Sigmoid colon (tissue), 7 donors: ENCODE data around the gene CCNK. TPM values are rescaled to one million over a fixed set of nuclear protein-coding genes. Genes with fewer than 3 reads are reported as not detected.

ENCODE experiments used
- DNase-seq: peaks from one replicate; pipeline ENCODE4 v3.0.0-alpha.2; 2019
- H3K27ac ChIP-seq, 4 donors: fragments of 200-600 bp; sonication (generic); one replicate each; pipeline ENCODE4 v1.5.1; 2016 to 2019; ENCODE audit warnings: mild to moderate bottlenecking in 1 of 4
- H3K27me3 ChIP-seq, 3 donors: fragments of 200-600 bp; sonication (generic); one replicate each; pipeline ENCODE4 v1.5.1; 2019; ENCODE audit warnings: mild to moderate bottlenecking in 1 of 3
- H3K36me3 ChIP-seq, 4 donors: fragments of 200-600 bp; sonication (generic); one replicate each; pipeline ENCODE4 v1.5.1; 2016 to 2019
- H3K4me1 ChIP-seq, 4 donors: fragments of 200-600 bp; sonication (generic); one replicate each; pipeline ENCODE4 v1.5.1; 2017 to 2019
- H3K4me3 ChIP-seq, 4 donors: fragments of 200-600 bp; sonication (generic); one replicate each; pipeline ENCODE4 v1.5.1; 2017 to 2019; ENCODE audit warnings: mild to moderate bottlenecking in 2 of 4, moderate library complexity in 1 of 4
- H3K9me3 ChIP-seq, 4 donors: fragments of 200-600 bp in 3 of 4; sonication (generic) in 3 of 4; one replicate each; pipeline versions ENCODE4 v1.5.1 to v1.6.1; 2013 to 2019
- EP300 ChIP-seq, 4 donors: sonication (generic); formaldehyde crosslinking; IDR thresholded peaks; one replicate each; pipeline ENCODE4 v1.6.1; 2017; ENCODE audit warnings: antibody characterized with exemption in 4 of 4
- POLR2A ChIP-seq, 2 donors: fragments of 450-650 bp; IDR thresholded peaks; one replicate each; pipeline ENCODE4 v1.6.1; 2016; ENCODE audit warnings: antibody characterized with exemption in 2 of 2, mild to moderate bottlenecking in 2 of 2, moderate library complexity in 2 of 2
- POLR2AphosphoS5 ChIP-seq, 4 donors: sonication (generic); formaldehyde crosslinking; IDR thresholded peaks; one replicate each; pipeline ENCODE4 v1.6.1; 2017; ENCODE audit warnings: antibody characterized with exemption in 4 of 4
- WGBS, 2 donors: extraction: QIAGEN DNeasy Blood & Tissue Kit; methylation state at CpG; one replicate each; pipeline ENCODE4 v1.1.7; 2013; 5-methylcytosine and 5-hydroxymethylcytosine counted together
- intact Hi-C: fragments of 100-400 bp; cut with DNase I; formaldehyde crosslinking; loops from one replicate; pipeline ENCODE4 v1.15.1; 2023
- polyA plus RNA-seq, 3 donors: library from polyadenylated mRNA; stranded (reverse); fragments of 200-250 nt; gene quantifications; one replicate each; pipeline ENCODE4 v1.2.3, GENCODE V29; 2013
- total RNA-seq, 4 donors: library from RNA; depleted of rRNA; stranded (reverse); fragments of >200 nt; gene quantifications; one replicate each; pipeline ENCODE4 v1.1.0, GENCODE V29; 2016
- TF ChIP-seq, protein P1 (sequence below), 4 experiments: fragments of 450-650 bp in 3 of 4; fragments of 200-600 bp in 1 of 4; IDR thresholded peaks; one replicate each; pipeline ENCODE4 v1.5.1; 2016 to 2019; ENCODE audit warnings: antibody characterized with exemption in 4 of 4, mild to moderate bottlenecking in 3 of 4, moderate library complexity in 2 of 4
- donor health status: healthy with polysubstance abuse.
- donor health status: Bipolar disorder and iron deficiency.
- donor health status: healthy.

CCNK gene
- total and polyA plus RNA-seq, 7 donors = 13.2 to 25.9 (median 18.1) TPM

DNA sequence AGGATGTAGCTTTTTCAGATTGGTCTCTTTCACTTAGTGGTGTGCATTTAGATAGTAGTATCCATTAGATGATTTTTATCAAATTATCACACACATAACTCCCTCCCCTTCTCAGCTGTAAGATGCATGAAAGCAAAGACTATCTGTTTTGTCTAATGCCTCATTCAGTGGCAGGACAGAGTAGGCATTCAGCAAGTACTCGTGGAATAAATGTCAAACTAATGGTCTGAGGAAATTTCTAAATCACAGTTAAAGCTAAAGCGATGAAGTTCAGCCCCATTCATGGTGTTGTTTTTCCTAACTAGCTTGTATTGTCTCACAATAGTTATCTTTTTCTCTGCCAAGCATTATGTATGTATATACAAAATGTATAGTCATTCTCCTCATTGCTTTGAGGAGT is 16.1 kb downstream of the CCNK start:
- DNase-seq = no peak
- Histone ChIP-seq H3K36me3 (peaks cover 3 to 91% (median 42%) of the 10 kb centered on the region in 4 donors), H3K27me3 (no peaks in the 10 kb centered on the region), H3K27ac (no peak overlapping the region), H3K9me3 (no peaks in the 10 kb centered on the region), H3K4me3 (no peak overlapping the region), H3K4me1 (no peaks in the 10 kb centered on the region)
- intact Hi-C loops = no loop called here
- 94 to 96% methylated on average over 2 of the region's 2 CpGs for WGBS, 2 donors
- TF ChIP-seq EP300 (IDR thresholded peaks at IDR 0.05) (no peak), POLR2A (IDR thresholded peaks at IDR 0.05) (no peak), POLR2AphosphoS5 (IDR thresholded peaks at IDR 0.05) (no peak)
- TF ChIP-seq, protein P1, sequence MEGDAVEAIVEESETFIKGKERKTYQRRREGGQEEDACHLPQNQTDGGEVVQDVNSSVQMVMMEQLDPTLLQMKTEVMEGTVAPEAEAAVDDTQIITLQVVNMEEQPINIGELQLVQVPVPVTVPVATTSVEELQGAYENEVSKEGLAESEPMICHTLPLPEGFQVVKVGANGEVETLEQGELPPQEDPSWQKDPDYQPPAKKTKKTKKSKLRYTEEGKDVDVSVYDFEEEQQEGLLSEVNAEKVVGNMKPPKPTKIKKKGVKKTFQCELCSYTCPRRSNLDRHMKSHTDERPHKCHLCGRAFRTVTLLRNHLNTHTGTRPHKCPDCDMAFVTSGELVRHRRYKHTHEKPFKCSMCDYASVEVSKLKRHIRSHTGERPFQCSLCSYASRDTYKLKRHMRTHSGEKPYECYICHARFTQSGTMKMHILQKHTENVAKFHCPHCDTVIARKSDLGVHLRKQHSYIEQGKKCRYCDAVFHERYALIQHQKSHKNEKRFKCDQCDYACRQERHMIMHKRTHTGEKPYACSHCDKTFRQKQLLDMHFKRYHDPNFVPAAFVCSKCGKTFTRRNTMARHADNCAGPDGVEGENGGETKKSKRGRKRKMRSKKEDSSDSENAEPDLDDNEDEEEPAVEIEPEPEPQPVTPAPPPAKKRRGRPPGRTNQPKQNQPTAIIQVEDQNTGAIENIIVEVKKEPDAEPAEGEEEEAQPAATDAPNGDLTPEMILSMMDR (IDR thresholded peaks at IDR 0.05) = no peak

DNA sequence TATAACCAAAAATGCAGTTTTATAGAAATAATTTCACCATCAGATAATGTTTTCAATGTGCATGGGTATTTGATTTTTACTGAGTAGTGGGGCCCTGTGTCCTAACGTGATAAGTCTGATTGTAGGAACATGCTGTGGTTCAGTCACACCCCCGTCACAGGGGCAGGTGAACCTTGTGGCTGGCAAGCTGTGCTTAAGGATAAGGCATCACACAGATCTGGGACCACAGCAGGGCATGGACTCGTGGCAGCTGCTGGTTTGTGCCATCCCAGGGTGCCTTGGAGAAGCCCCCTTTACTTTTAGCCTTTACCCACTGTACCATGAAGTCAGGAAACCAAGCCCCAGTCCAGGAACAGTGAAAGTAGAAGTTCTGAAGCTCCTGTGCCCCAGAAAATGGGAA is 16.7 kb downstream of the CCNK start:
- WGBS, 2 donors = 93 to 95% methylated on average over 3 of the region's 3 CpGs
- intact Hi-C loops = no loop called here
- H3K9me3 ChIP-seq = no peaks in the 10 kb centered on the region
- TF ChIP-seq, protein P1 (IDR thresholded peaks at IDR 0.05) = no peak
- TF ChIP-seq POLR2A (IDR thresholded peaks at IDR 0.05) (no peak), EP300 (IDR thresholded peaks at IDR 0.05) (no peak), POLR2AphosphoS5 (IDR thresholded peaks at IDR 0.05) (no peak)
- H3K27me3 ChIP-seq = no peaks in the 10 kb centered on the region
- H3K36me3 ChIP-seq = peaks cover 9 to 91% (median 47%) of the 10 kb centered on the region in 4 donors
- no peak overlapping the region for H3K27ac ChIP-seq
- no peak overlapping the region for H3K4me3 ChIP-seq
- no peak for DNase-seq
- no peaks in the 10 kb centered on the region for H3K4me1 ChIP-seq

- 90 to 93% methylated on average over 14 of the region's 14 CpGs for WGBS, 2 donors
- Histone ChIP-seq H3K4me3 (no peak overlapping the region), H3K27ac (no peak overlapping the region), H3K36me3 (peaks cover 26 to 91% (median 64%) of the 10 kb centered on the region in 4 donors), H3K4me1 (no peaks in the 10 kb centered on the region), H3K9me3 (no peaks in the 10 kb centered on the region), H3K27me3 (no peaks in the 10 kb centered on the region)
- intact Hi-C loops = no loop called here
- TF ChIP-seq POLR2AphosphoS5 (IDR thresholded peaks at IDR 0.05) = no peak
- no peak for TF ChIP-seq POLR2A (IDR thresholded peaks at IDR 0.05)
- no peak for TF ChIP-seq EP300 (IDR thresholded peaks at IDR 0.05)
- TF ChIP-seq, protein P1 (IDR thresholded peaks at IDR 0.05) = no peak
- DNase-seq = no peak
Observed at GRCh38 chr14:99502989-99503421, 21.8 kb downstream of the CCNK start.

DNA sequence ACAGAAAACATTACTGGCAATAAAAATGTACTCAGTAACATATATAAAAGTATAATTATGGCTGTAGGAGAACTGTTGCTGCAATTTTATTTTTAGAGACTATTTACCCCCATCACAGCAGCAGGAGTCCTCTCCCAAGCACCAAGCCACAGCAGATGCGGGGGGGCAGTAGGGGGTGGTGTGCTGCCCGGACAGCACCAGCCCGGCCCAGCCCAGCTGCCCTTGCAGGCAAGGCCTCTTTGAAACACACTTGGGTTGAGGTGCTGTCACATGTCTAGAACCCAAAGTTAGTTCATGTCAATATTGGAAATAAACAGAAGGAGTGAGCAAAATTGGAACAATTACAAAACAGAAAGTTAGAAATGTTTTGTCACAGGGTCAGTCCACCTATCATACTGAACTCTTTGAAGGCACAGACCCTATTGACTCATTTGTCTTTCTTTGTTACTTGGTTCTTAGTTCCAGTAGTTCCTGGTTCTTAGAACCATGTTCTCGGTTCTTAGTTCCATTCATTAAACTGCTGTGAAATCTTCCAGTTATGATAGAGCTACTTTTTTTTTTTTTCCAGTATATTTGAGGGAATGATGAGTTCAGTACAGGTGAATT is 22.7 kb downstream of the CCNK start:
- Histone ChIP-seq H3K9me3 (no peaks in the 10 kb centered on the region), H3K36me3 (peaks cover 33 to 91% (median 69%) of the 10 kb centered on the region in 4 donors), H3K4me3 (no peak overlapping the region), H3K27me3 (no peaks in the 10 kb centered on the region), H3K4me1 (no peaks in the 10 kb centered on the region), H3K27ac (no peak overlapping the region)
- TF ChIP-seq POLR2AphosphoS5 (IDR thresholded peaks at IDR 0.05) (no peak), EP300 (IDR thresholded peaks at IDR 0.05) (no peak), POLR2A (IDR thresholded peaks at IDR 0.05) (no peak)
- TF ChIP-seq, protein P1 (IDR thresholded peaks at IDR 0.05) = no peak
- no peak for DNase-seq
- intact Hi-C loops = no loop called here
- 93 to 95% methylated on average over 4 of the region's 4 CpGs for WGBS, 2 donors

- TF ChIP-seq, protein P1 (IDR thresholded peaks at IDR 0.05) = no peak
- no peak for TF ChIP-seq EP300 (IDR thresholded peaks at IDR 0.05)
- H3K36me3 ChIP-seq = peaks cover 44 to 100% (median 79%) of the 10 kb centered on the region in 4 donors
- H3K27ac ChIP-seq = no peak overlapping the region
- no peaks in the 10 kb centered on the region for H3K9me3 ChIP-seq
- peaks cover 0 to 4% (median 0%) of the 10 kb centered on the region in 4 donors for H3K4me1 ChIP-seq
- DNase-seq = no peak
- H3K4me3 ChIP-seq = no peak overlapping the region
- intact Hi-C loops = no loop called here
- H3K27me3 ChIP-seq = no peaks in the 10 kb centered on the region
- WGBS, 2 donors = 93 to 94% methylated on average over 5 of the region's 5 CpGs
Observed at GRCh38 chr14:99505089-99505488, 23.9 kb downstream of the CCNK start.
